ENCODE data around the gene KRTAP3-3.

The KRTAP3-3 gene

GRCh38 chr17:40958086-40958953 lies 35.6 kb downstream of the KRTAP3-3 start:
- Mint-ChIP-seq H3K4me3 (no peak overlapping the region), H3K9me3 (no peaks in the 10 kb centered on the region), H3K27ac (peak overlapping the region; percentile 52 to 81 (median 64)), H3K36me3 (ENCODE audit: low read depth) (no peaks in the 10 kb centered on the region), H3K27me3 (ENCODE audit: low read depth) (peaks cover 17% of the 10 kb centered on the region), H3K4me1 (peaks cover 39% of the 10 kb centered on the region)
- no peak for TF ChIP-seq CTCF (IDR thresholded peaks at IDR 0.05; ENCODE audit: unreplicated experiment in 3 of 3)

GRCh38 chr17:40956401-40957254 lies 37.3 kb downstream of the KRTAP3-3 start:
- no peak for TF ChIP-seq CTCF (IDR thresholded peaks at IDR 0.05; ENCODE audit: unreplicated experiment in 3 of 3)
- H3K4me3 Mint-ChIP-seq: peak overlapping the region in 1 of 3 experiments; percentile 7

GRCh38 chr17:40953881-40954280 lies 40.1 kb downstream of the KRTAP3-3 start:
- Mint-ChIP-seq H3K9me3 (no peaks in the 10 kb centered on the region), H3K27ac (no peak overlapping the region), H3K36me3 (ENCODE audit: low read depth) (no peaks in the 10 kb centered on the region), H3K27me3 (ENCODE audit: low read depth) (peaks cover 17% of the 10 kb centered on the region), H3K4me1 (peaks cover 70% of the 10 kb centered on the region), H3K4me3 (no peak overlapping the region)
- TF ChIP-seq CTCF (IDR thresholded peaks at IDR 0.05; ENCODE audit: unreplicated experiment in 3 of 3): no peak

More at GRCh38 chr17:40956401-40957254, 37.3 kb downstream of the KRTAP3-3 start:
- Mint-ChIP-seq H3K9me3 (no peaks in the 10 kb centered on the region), H3K27me3 (ENCODE audit: low read depth) (peaks cover 27% of the 10 kb centered on the region), H3K27ac (peak overlapping the region; percentile 52 to 81 (median 78)), H3K36me3 (ENCODE audit: low read depth) (no peaks in the 10 kb centered on the region), H3K4me1 (peaks cover 54% of the 10 kb centered on the region)

GRCh38 chr17:40952661-40953060 lies 41.3 kb downstream of the KRTAP3-3 start:
- no peak overlapping the region for H3K4me3 Mint-ChIP-seq
- no peak overlapping the region for H3K27ac Mint-ChIP-seq
- no peak for TF ChIP-seq CTCF (IDR thresholded peaks at IDR 0.05; ENCODE audit: unreplicated experiment in 3 of 3)
- H3K9me3 Mint-ChIP-seq: no peaks in the 10 kb centered on the region
- H3K27me3 Mint-ChIP-seq (ENCODE audit: low read depth): peaks cover 13% of the 10 kb centered on the region
- no peaks in the 10 kb centered on the region for H3K36me3 Mint-ChIP-seq (ENCODE audit: low read depth)
- H3K4me1 Mint-ChIP-seq: peaks cover 62% of the 10 kb centered on the region

GRCh38 chr17:40952154-40952553 lies 41.8 kb downstream of the KRTAP3-3 start:
- no peaks in the 10 kb centered on the region for H3K36me3 Mint-ChIP-seq (ENCODE audit: low read depth)
- no peaks in the 10 kb centered on the region for H3K9me3 Mint-ChIP-seq
- H3K4me1 Mint-ChIP-seq: peaks cover 60% of the 10 kb centered on the region
- peaks cover 13% of the 10 kb centered on the region for H3K27me3 Mint-ChIP-seq (ENCODE audit: low read depth)
- no peak for TF ChIP-seq CTCF (IDR thresholded peaks at IDR 0.05; ENCODE audit: unreplicated experiment in 3 of 3)
- no peak overlapping the region for H3K4me3 Mint-ChIP-seq
- no peak overlapping the region for H3K27ac Mint-ChIP-seq
